RWPE2 (cell line): ENCODE measurements around the gene PRCC.
A peak's percentile ranks its signal among the peaks of the same experiment; 100 is the strongest.

Experiments used
- ATAC-seq: fragments of 200-7000 bp; cut with Tn5 transposase; 3 replicates; pipeline ENCODE4 v1.9.1; 2021; ENCODE audit warnings: low read depth
- DNase-seq: peaks from one replicate; pipeline ENCODE4 v3.0.0-alpha.2; 2020; ENCODE audit warnings: low spot score
- H3K27ac ChIP-seq: fragments of 450-650 bp; 2 replicates; pipeline ENCODE4 v1.5.1; 2017; ENCODE audit warnings: mild to moderate bottlenecking; ENCODE audit not compliant: poor library complexity, severe bottlenecking
- H3K27me3 ChIP-seq: fragments of 250-450 bp; sonication (Bioruptor Pico); 2 replicates; pipeline ENCODE4 v1.5.1; 2021; ENCODE audit warnings: mild to moderate bottlenecking, moderate library complexity; ENCODE audit not compliant: insufficient read depth, poor library complexity, severe bottlenecking
- H3K36me3 ChIP-seq: fragments of 250-450 bp; sonication (Bioruptor Pico); 2 replicates; pipeline ENCODE4 v1.5.1; 2020; ENCODE audit warnings: low read depth, mild to moderate bottlenecking, moderate library complexity
- H3K4me1 ChIP-seq: fragments of 250-450 bp; sonication (Bioruptor Pico); 2 replicates; pipeline ENCODE4 v1.5.1; 2021; ENCODE audit warnings: mild to moderate bottlenecking, moderate library complexity; ENCODE audit not compliant: insufficient read depth, poor library complexity, severe bottlenecking
- H3K4me3 ChIP-seq: fragments of 250-450 bp; sonication (Bioruptor Pico); 2 replicates; pipeline ENCODE4 v1.5.1; 2021; ENCODE audit warnings: mild to moderate bottlenecking, moderate library complexity; ENCODE audit not compliant: severe bottlenecking
- H3K9me3 ChIP-seq: fragments of 250-450 bp; sonication (Bioruptor Pico); 2 replicates; pipeline ENCODE4 v1.5.1; 2021; ENCODE audit warnings: mild to moderate bottlenecking, moderate library complexity; ENCODE audit not compliant: severe bottlenecking
- TF ChIP-seq, protein P1 (sequence below): fragments of 450-650 bp; IDR thresholded peaks from one replicate; pipeline ENCODE4 v1.5.1; 2017; ENCODE audit warnings: mild to moderate bottlenecking, moderate library complexity; ENCODE audit not compliant: poor library complexity, severe bottlenecking

PRCC gene

DNA sequence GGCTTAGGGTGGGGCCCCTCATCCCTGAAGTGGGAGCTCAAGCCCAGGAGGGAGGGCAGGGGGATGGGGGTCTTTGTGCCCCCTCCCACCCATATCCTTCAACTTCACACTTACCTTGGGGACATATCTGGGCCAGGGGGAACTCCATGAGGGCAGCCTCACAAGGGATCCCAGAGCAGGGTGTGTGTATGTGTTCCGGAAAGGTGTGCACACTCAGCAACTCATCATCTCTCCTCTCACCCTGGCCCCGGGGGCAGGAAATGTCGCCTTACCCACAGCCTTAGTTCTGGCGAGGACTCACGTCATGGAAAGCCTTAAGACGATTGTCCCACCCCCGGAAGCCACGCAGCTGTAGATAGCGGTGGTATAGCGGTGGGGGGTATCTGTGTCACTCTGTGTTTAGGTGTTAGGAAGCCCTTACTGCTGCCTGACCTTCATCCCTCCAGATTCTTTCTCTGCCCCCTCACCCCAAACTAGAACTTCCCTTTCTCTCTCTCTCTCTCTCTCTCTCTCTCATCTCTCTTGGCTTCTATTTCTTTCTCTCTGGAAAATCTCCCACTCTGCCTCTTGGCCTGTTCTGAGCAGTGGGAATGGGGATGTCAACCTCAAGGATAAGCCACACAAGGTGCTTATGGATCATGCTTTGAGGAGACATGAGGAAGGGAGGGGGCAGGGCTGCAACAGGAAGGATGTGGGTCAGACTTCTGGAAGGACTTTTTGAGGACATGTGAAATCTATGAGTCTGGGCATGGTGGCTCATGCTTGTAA is 49.4 kb downstream of the PRCC start, which contains the start of gene SH2D2A:
Gene SH2D2A (minus strand): TSS at position 288 of the 768 bp plus-strand sequence. CDS start 140 bp downstream, at position 148.
- peak; percentile 63 for DNase-seq
- peak; percentile 58 for ATAC-seq
- Histone ChIP-seq H3K4me3 (no peak within 1 kb of the TSS), H3K9me3 (no peaks in the 10 kb centered on the region), H3K36me3 (no peaks in the 10 kb centered on the region), H3K4me1 (peaks cover 41% of the 10 kb centered on the region), H3K27me3 (no peaks in the 10 kb centered on the region), H3K27ac (peak within 1 kb of the TSS; percentile 32)
- TF ChIP-seq, protein P1, sequence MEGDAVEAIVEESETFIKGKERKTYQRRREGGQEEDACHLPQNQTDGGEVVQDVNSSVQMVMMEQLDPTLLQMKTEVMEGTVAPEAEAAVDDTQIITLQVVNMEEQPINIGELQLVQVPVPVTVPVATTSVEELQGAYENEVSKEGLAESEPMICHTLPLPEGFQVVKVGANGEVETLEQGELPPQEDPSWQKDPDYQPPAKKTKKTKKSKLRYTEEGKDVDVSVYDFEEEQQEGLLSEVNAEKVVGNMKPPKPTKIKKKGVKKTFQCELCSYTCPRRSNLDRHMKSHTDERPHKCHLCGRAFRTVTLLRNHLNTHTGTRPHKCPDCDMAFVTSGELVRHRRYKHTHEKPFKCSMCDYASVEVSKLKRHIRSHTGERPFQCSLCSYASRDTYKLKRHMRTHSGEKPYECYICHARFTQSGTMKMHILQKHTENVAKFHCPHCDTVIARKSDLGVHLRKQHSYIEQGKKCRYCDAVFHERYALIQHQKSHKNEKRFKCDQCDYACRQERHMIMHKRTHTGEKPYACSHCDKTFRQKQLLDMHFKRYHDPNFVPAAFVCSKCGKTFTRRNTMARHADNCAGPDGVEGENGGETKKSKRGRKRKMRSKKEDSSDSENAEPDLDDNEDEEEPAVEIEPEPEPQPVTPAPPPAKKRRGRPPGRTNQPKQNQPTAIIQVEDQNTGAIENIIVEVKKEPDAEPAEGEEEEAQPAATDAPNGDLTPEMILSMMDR, result no peak

DNA sequence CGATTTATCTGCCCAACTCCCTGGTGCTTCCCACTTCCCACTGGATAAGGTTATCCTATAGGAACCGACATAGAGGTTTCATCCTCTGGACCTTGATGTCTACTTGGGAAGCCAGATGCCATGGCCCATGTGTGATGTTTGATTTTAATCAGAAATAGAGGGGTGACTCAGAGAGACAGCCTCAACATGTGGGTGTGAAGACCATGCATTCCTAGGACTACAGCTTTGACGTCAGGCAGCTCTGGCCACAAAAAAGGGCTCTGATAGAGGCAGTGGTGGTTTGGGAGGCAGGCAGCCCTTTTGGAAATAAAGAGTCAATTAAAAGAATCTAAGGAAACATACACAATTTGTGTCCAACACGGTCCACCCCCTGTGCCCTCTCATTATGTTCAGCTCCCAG is 54.5 kb downstream of the PRCC start:
- TF ChIP-seq, protein P1, result no peak
- Histone ChIP-seq H3K36me3 (no peaks in the 10 kb centered on the region), H3K4me3 (no peak overlapping the region), H3K27ac (no peak overlapping the region), H3K9me3 (no peaks in the 10 kb centered on the region), H3K27me3 (no peaks in the 10 kb centered on the region), H3K4me1 (peaks cover 3% of the 10 kb centered on the region)
- ATAC-seq (no peak), DNase-seq (no peak)

DNA sequence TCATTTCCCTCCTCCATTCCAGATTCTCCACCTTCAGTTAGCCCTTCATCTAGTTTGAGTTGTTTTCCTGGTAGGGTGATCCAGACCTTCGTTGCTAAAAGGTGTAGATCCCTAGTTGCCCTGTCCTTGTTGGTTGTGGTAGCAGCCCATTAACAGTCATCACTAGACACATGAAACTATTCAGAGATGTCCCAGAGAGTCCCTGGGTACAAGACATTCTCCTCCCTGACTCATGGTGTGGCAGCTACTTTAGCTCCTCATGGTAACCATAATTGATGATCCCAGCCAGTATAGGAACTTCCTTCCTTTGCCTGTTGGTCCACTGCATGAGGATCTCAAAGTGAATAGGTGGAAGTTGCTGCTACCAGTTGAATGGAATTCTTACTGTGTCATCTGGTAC is 55.3 kb downstream of the PRCC start:
- ATAC-seq, result no peak
- TF ChIP-seq, protein P1, result no peak
- Histone ChIP-seq H3K9me3 (no peaks in the 10 kb centered on the region), H3K4me3 (no peak overlapping the region), H3K27ac (no peak overlapping the region), H3K4me1 (no peaks in the 10 kb centered on the region), H3K27me3 (no peaks in the 10 kb centered on the region), H3K36me3 (no peaks in the 10 kb centered on the region)
- no peak for DNase-seq

DNA sequence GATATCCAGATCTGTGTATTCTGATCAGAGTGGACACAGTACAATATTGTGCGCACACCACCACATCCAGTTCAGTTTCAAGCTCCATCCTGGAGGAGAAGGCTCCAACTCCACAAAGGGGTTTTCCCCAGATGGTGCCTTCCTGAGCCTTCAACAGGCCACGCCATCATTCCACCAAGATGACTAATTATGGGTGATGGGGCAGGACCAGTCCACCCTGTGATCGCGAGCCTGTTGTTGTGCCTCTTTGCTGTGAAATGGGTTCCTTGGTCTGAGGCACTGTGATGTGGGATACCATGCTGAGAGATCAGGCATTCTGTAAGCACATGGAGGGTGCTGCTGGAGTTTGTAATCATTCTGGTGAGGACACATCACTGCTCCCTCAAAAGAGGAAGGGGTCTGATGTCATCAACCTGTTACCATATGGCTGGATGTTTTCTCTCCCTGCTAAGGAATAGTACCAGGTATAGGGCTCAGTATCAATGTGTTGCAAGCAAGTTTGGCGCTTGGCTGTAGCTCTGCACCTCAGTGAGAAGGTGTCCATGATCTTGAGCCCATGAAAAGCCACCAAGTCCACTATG is 56.0 kb downstream of the PRCC start:
- TF ChIP-seq, protein P1, result no peak
- ATAC-seq (no peak), DNase-seq (peak; percentile 17)

DNA sequence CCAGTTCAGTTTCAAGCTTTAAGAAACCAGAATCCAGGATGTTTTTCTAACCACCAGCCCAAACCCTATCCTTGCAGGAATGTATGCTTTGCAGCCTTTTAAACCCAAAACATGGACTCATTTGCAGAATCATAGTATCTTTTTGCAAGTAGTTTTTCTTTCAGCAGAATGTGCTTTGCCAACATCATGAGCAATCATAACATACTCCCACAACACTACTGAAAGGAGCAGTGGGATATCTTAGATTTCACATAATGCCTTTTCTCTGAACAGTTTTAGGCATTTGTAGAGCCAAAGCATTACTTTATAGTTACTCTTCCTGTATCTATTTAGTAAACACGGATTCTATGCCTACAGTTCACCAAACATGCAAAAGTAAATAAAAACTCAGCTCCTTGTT is 59.3 kb downstream of the PRCC start:
- Histone ChIP-seq H3K36me3 (no peaks in the 10 kb centered on the region), H3K4me3 (no peak overlapping the region), H3K27ac (no peak overlapping the region), H3K27me3 (no peaks in the 10 kb centered on the region), H3K4me1 (no peaks in the 10 kb centered on the region), H3K9me3 (no peaks in the 10 kb centered on the region)
- ATAC-seq, result no peak
- DNase-seq, result no peak
- TF ChIP-seq, protein P1, result no peak

More for the DNA sequence above, 56.0 kb downstream of the PRCC start:
- H3K4me1 ChIP-seq, result no peaks in the 10 kb centered on the region
- H3K9me3 ChIP-seq, result no peaks in the 10 kb centered on the region
- no peak overlapping the region for H3K4me3 ChIP-seq
- H3K27me3 ChIP-seq, result no peaks in the 10 kb centered on the region
- no peak overlapping the region for H3K27ac ChIP-seq
- H3K36me3 ChIP-seq, result no peaks in the 10 kb centered on the region
